Measurements from ENCODE around the gene KAZN.

DNA sequence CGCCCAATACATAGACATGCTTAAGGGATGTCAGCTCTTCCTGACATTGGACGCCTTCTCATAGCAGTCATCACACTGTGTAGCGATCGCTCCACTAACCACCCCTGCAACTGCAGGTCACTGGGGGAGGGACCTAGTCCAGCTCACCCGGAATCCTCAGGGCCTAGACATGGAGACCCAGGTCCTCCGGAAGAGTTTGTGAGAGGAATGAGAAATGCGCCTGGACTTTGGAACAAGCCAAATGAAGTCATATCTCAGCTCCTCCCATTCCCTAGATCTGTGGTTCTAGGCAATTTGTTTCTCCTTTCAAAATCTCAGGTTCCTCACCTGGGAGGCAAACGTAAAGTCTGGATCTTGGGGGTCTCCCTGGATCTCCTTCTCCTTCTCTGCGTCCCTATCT is 253.3 kb downstream of the KAZN start:
- TF ChIP-seq, protein P1, sequence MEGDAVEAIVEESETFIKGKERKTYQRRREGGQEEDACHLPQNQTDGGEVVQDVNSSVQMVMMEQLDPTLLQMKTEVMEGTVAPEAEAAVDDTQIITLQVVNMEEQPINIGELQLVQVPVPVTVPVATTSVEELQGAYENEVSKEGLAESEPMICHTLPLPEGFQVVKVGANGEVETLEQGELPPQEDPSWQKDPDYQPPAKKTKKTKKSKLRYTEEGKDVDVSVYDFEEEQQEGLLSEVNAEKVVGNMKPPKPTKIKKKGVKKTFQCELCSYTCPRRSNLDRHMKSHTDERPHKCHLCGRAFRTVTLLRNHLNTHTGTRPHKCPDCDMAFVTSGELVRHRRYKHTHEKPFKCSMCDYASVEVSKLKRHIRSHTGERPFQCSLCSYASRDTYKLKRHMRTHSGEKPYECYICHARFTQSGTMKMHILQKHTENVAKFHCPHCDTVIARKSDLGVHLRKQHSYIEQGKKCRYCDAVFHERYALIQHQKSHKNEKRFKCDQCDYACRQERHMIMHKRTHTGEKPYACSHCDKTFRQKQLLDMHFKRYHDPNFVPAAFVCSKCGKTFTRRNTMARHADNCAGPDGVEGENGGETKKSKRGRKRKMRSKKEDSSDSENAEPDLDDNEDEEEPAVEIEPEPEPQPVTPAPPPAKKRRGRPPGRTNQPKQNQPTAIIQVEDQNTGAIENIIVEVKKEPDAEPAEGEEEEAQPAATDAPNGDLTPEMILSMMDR (IDR thresholded peaks at IDR 0.05; ENCODE audit: insufficient read depth, low read depth, low read length) = no peak
- no peak for TF ChIP-seq EZH2 (IDR thresholded peaks at IDR 0.05; ENCODE audit: insufficient read depth, low read length)
